Measurements from ENCODE around the gene FILIP1L.

DNA sequence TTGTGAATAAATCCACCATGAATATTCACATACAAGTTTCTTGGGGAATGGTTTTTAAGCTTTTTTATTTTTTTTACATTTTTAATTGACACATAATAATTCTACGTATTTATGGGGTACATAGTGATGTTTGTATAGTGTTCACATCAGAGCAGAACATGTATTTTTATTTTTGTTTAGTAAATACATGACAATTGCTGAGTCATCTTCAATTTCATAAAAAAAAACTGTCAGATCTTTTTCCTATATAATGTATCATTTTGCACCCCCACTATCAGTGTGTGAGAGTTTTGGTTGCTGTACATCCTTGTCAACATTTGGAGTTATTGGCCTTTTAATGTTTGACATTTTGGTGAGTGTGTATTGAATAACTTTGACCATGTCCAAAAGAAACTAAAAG lies 39.9 kb upstream of the FILIP1L start:
- TF ChIP-seq EZH2 (IDR thresholded peaks at IDR 0.05; ENCODE audit: borderline replicate concordance, low read depth, low read length, severe bottlenecking), result no peak
- TF ChIP-seq, protein P1, sequence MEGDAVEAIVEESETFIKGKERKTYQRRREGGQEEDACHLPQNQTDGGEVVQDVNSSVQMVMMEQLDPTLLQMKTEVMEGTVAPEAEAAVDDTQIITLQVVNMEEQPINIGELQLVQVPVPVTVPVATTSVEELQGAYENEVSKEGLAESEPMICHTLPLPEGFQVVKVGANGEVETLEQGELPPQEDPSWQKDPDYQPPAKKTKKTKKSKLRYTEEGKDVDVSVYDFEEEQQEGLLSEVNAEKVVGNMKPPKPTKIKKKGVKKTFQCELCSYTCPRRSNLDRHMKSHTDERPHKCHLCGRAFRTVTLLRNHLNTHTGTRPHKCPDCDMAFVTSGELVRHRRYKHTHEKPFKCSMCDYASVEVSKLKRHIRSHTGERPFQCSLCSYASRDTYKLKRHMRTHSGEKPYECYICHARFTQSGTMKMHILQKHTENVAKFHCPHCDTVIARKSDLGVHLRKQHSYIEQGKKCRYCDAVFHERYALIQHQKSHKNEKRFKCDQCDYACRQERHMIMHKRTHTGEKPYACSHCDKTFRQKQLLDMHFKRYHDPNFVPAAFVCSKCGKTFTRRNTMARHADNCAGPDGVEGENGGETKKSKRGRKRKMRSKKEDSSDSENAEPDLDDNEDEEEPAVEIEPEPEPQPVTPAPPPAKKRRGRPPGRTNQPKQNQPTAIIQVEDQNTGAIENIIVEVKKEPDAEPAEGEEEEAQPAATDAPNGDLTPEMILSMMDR (IDR thresholded peaks at IDR 0.05; ENCODE audit: borderline replicate concordance, extremely low read depth, low read length, poor library complexity, severe bottlenecking), result no peak
